ENCODE measurements around the gene DMD. TPM values are rescaled to one million over a fixed set of nuclear protein-coding genes. Genes with fewer than 3 reads are reported as not detected.

The DMD gene
- total and polyA plus RNA-seq, 2 of the 13 experiments (the other 11 are each of a cell fraction or from before 2014, with no cell fraction given), result 17.6 to 25.9 TPM

DNA sequence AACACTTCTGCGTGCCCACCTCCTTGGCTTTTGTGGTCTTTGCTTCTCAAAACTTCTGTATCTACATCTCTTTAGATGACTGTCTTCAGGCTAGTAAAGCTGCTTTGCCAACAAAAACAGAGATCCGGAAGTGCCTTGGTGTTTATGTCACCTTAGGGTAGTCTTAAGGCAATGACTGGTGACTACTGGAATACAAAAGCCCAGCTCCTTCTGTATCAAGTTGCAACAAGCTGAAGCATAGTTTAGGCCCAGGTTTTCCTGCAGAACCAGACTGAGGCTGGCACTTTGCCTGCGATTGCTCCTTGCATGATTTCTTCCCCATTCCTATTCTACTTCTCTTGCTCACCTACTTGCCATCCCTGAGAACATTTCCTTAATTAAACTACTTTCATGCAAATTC, 333.8 kb downstream of the DMD start:
- no peaks in the 10 kb centered on the region for H3K79me2 ChIP-seq (ENCODE audit: insufficient read depth, low read length)
- no peak overlapping the region for H3K27ac ChIP-seq (ENCODE audit: extremely low read length, insufficient read depth, low read length)
- intact Hi-C loops (cut with micrococcal nuclease; ENCODE audit: unreplicated experiment) (no loop called here), in situ Hi-C loops (cut with HindIII; ENCODE audit: extremely low pct_ligation_motif_present, low pct_unique_long_range_greater_than_20kb) (no loop called here)
- no peak overlapping the region for H3K4me2 ChIP-seq (ENCODE audit: low read depth, low read length)
- TF ChIP-seq, protein P1, sequence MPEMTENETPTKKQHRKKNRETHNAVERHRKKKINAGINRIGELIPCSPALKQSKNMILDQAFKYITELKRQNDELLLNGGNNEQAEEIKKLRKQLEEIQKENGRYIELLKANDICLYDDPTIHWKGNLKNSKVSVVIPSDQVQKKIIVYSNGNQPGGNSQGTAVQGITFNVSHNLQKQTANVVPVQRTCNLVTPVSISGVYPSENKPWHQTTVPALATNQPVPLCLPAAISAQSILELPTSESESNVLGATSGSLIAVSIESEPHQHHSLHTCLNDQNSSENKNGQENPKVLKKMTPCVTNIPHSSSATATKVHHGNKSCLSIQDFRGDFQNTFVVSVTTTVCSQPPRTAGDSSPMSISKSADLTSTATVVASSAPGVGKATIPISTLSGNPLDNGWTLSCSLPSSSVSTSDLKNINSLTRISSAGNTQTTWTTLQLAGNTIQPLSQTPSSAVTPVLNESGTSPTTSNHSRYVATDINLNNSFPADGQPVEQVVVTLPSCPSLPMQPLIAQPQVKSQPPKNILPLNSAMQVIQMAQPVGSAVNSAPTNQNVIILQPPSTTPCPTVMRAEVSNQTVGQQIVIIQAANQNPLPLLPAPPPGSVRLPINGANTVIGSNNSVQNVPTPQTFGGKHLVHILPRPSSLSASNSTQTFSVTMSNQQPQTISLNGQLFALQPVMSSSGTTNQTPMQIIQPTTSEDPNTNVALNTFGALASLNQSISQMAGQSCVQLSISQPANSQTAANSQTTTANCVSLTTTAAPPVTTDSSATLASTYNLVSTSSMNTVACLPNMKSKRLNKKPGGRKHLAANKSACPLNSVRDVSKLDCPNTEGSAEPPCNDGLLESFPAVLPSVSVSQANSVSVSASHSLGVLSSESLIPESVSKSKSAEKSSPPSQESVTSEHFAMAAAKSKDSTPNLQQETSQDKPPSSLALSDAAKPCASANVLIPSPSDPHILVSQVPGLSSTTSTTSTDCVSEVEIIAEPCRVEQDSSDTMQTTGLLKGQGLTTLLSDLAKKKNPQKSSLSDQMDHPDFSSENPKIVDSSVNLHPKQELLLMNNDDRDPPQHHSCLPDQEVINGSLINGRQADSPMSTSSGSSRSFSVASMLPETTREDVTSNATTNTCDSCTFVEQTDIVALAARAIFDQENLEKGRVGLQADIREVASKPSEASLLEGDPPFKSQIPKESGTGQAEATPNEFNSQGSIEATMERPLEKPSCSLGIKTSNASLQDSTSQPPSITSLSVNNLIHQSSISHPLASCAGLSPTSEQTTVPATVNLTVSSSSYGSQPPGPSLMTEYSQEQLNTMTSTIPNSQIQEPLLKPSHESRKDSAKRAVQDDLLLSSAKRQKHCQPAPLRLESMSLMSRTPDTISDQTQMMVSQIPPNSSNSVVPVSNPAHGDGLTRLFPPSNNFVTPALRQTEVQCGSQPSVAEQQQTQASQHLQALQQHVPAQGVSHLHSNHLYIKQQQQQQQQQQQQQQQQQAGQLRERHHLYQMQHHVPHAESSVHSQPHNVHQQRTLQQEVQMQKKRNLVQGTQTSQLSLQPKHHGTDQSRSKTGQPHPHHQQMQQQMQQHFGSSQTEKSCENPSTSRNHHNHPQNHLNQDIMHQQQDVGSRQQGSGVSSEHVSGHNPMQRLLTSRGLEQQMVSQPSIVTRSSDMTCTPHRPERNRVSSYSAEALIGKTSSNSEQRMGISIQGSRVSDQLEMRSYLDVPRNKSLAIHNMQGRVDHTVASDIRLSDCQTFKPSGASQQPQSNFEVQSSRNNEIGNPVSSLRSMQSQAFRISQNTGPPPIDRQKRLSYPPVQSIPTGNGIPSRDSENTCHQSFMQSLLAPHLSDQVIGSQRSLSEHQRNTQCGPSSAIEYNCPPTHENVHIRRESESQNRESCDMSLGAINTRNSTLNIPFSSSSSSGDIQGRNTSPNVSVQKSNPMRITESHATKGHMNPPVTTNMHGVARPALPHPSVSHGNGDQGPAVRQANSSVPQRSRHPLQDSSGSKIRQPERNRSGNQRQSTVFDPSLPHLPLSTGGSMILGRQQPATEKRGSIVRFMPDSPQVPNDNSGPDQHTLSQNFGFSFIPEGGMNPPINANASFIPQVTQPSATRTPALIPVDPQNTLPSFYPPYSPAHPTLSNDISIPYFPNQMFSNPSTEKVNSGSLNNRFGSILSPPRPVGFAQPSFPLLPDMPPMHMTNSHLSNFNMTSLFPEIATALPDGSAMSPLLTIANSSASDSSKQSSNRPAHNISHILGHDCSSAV (CRISPR knock-in tag; IDR thresholded peaks at IDR 0.05; ENCODE audit: borderline replicate concordance), result no peak
- ChIA-PET CTCF (ENCODE audit: low intra/inter-chr PET ratio, low total read pairs) (no interaction called here), POLR2A (no interaction called here)
- BruUV-seq (replicated peaks), result no TSS peak
- H3K27me3 ChIP-seq (ENCODE audit: control insufficient read depth in 1 of 2, insufficient read depth in 2 of 2, low read length in 2 of 2), result no peaks in the 10 kb centered on the region
- no peaks in the 10 kb centered on the region for H3K36me3 ChIP-seq (replicated peaks in 1 of 2; ENCODE audit: control insufficient read depth in 1 of 2, insufficient read depth in 2 of 2, low read length in 2 of 2)
- no peak for FAIRE-seq
- no peaks in the 10 kb centered on the region for H4K20me1 ChIP-seq (ENCODE audit: insufficient read depth, low read length)
- H3K9ac ChIP-seq (ENCODE audit: insufficient read depth, low read depth, low read length), result no peak overlapping the region
- no peak overlapping the region for H2AFZ ChIP-seq (ENCODE audit: low read length)
- no peaks in the 10 kb centered on the region for H3K9me3 ChIP-seq (ENCODE audit: low read length)
- no peaks in the 10 kb centered on the region for H3K4me1 ChIP-seq (ENCODE audit: insufficient read depth, low read length)
- H3K4me3 ChIP-seq (replicated peaks in 1 of 3; ENCODE audit: insufficient read depth in 1 of 3, low read depth in 2 of 3, low read length in 3 of 3), result no peak overlapping the region
- no peak for DNase-seq (ENCODE audit: low spot score)
- ATAC-seq, result no peak
- 29% methylated on average over 3 of the region's 3 CpGs for WGBS (ENCODE audit: low lambda C conversion rate)

Measured in HepG2 (cell line).